GM12873 (cell line): Measurements from ENCODE around the gene NRROS.

Experiments
- TF ChIP-seq, protein P1 (sequence below): IDR thresholded peaks from 2 replicates; pipeline ENCODE4 v1.5.1; 2012; ENCODE audit warnings: low read depth, mild to moderate bottlenecking, moderate library complexity, low read length, control low read depth; ENCODE audit not compliant: insufficient read depth; ENCODE audit errors: missing control alignments

Gene NRROS

GRCh38 chr3:196604548-196604947, 34.9 kb upstream of the NRROS start:
- TF ChIP-seq, protein P1, sequence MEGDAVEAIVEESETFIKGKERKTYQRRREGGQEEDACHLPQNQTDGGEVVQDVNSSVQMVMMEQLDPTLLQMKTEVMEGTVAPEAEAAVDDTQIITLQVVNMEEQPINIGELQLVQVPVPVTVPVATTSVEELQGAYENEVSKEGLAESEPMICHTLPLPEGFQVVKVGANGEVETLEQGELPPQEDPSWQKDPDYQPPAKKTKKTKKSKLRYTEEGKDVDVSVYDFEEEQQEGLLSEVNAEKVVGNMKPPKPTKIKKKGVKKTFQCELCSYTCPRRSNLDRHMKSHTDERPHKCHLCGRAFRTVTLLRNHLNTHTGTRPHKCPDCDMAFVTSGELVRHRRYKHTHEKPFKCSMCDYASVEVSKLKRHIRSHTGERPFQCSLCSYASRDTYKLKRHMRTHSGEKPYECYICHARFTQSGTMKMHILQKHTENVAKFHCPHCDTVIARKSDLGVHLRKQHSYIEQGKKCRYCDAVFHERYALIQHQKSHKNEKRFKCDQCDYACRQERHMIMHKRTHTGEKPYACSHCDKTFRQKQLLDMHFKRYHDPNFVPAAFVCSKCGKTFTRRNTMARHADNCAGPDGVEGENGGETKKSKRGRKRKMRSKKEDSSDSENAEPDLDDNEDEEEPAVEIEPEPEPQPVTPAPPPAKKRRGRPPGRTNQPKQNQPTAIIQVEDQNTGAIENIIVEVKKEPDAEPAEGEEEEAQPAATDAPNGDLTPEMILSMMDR = no peak

GRCh38 chr3:196608693-196609092, 30.8 kb upstream of the NRROS start:
- TF ChIP-seq, protein P1 = no peak

GRCh38 chr3:196609343-196609775, 30.1 kb upstream of the NRROS start:
- TF ChIP-seq, protein P1 = peak; percentile 82

- TF ChIP-seq, protein P1 = no peak
These were observed 29.5 kb upstream of the NRROS start for GRCh38 chr3:196609805-196610515.

DNA sequence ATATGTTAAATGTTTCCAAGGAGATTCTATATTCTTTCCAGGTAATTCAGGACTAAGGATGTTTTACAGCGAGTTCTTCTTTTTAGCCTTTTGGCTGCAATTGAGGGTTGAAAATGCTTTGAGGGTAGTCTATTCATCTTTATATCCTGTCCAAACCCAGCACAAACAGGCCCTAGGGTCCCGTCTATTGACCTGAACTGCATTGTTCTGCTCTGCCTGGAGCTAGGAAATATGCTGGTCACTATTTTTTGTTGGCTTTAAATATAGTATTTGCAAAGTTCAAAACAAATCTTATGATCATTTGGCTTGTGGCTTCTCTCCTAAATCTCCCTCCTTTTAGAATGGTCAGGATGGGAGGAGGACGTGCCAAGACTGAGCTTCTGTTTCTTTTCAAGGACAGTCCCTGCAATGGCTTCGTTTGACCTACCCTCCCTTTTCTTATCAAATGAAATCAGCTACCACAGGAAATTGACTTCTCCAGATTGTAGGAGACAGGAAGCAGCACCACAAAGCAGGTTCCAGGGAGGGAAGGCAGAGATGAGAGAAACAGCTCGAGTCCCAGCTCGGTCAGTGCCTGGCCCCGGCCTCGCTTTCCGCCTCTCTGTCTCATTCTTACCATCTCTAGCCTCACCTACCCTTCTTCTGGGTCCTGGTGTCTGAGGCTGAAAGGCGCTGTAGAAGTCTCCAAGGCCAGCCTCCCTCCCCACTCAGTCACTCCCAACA, 27.6 kb upstream of the NRROS start:
- TF ChIP-seq, protein P1 = no peak

- TF ChIP-seq, protein P1 = no peak
These were observed 22.2 kb upstream of the NRROS start for GRCh38 chr3:196617256-196617655.

DNA sequence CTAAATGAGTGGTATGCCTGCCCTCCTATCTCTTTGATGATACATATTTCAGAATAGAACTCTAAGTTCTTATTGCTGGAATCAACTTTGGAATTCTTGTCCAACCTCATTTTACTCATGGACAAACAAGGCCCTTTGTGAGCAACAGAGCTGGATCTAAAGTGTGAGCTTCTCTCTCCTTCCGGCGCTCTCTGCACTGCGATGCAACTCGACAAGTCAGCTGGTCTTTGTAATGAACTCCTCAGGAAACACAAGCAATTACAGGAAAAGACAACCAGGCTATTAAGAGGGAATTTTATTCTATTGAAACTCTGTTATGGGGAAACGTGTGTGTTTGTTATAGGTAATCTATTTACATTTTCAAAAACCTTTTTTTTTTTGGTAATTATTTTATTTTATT, 20.3 kb upstream of the NRROS start:
- TF ChIP-seq, protein P1 = no peak
